ENCODE measurements around the gene TRAM2.
A peak's percentile ranks its signal among the peaks of the same experiment; 100 is the strongest.

Gene TRAM2

GRCh38 chr6:52603000-52603795 is 26.3 kb upstream of the TRAM2 start:
- H3K4me3 ChIP-seq (ENCODE audit: low read depth, low read length): no peak overlapping the region
- no peak for TF ChIP-seq CTCF (IDR thresholded peaks at IDR 0.05; ENCODE audit: low read depth, low read length)

GRCh38 chr6:52598824-52599190 is 21.9 kb upstream of the TRAM2 start:
- no peak for TF ChIP-seq CTCF (IDR thresholded peaks at IDR 0.05; ENCODE audit: low read depth, low read length)
- no peak overlapping the region for H3K4me3 ChIP-seq (ENCODE audit: low read depth, low read length)

- no peak overlapping the region for H3K4me3 ChIP-seq (ENCODE audit: low read depth, low read length)
- peak; percentile 81 for TF ChIP-seq CTCF (IDR thresholded peaks at IDR 0.05; ENCODE audit: low read depth, low read length)
These were observed 21.4 kb upstream of the TRAM2 start for GRCh38 chr6:52598123-52598823.

GRCh38 chr6:52597738-52598122 is 20.9 kb upstream of the TRAM2 start:
- TF ChIP-seq CTCF (IDR thresholded peaks at IDR 0.05; ENCODE audit: low read depth, low read length): no peak
- H3K4me3 ChIP-seq (ENCODE audit: low read depth, low read length): no peak overlapping the region

GRCh38 chr6:52596371-52597028 is 19.6 kb upstream of the TRAM2 start:
- TF ChIP-seq CTCF (IDR thresholded peaks at IDR 0.05; ENCODE audit: low read depth, low read length): no peak
- H3K4me3 ChIP-seq (ENCODE audit: low read depth, low read length): no peak overlapping the region

- peak overlapping the region; percentile 41 for H3K4me3 ChIP-seq (ENCODE audit: low read depth, low read length)
- no peak for TF ChIP-seq CTCF (IDR thresholded peaks at IDR 0.05; ENCODE audit: low read depth, low read length)
These were observed 18.9 kb upstream of the TRAM2 start for GRCh38 chr6:52595796-52596130.

All from WI38 (cell line).